Fibroblast of pulmonary artery (primary cell): Measurements from ENCODE around the gene SEC23B.
"Not testable (repeated sequence)": the region's sequence is repeated elsewhere in the genome, so short reads cannot be mapped to it uniquely, and the experiment has no call there.

ENCODE experiments used
- DNase-seq: peaks from one replicate; pipeline ENCODE4 v3.0.0-alpha.2; 2010; ENCODE audit warnings: low read depth
- H3K4me3 ChIP-seq: replicated peaks from 2 replicates; pipeline ENCODE4 v1.5.1; 2011; ENCODE audit warnings: low read depth, mild to moderate bottlenecking, control low read depth, low read length, moderate library complexity
- TF ChIP-seq, protein P1 (sequence below): IDR thresholded peaks from 2 replicates; pipeline ENCODE4 v1.5.1; 2011; ENCODE audit warnings: mild to moderate bottlenecking, control low read depth, low read length, inconsistent platforms; ENCODE audit errors: missing control alignments

Gene SEC23B

DNA sequence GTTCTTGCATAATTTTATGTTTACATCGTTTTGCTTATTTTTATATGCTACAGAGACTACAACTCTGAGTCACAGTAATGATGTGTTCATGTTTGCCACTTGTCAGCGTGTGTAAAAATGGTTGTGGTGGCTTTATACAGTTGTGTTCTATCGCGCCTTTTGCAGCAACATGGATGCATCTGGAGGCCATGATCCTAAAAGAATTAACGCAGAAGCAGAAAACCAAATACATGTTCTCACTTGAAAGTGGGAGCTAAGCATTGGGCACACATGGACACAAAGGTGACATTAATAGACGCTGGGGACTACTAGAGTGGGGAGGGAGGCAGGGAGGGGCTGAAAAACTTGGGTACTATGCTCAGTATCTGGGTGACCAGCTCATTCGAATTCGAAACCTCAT, 996 bp upstream of the SEC23B start:
- DNase-seq: no peak
- peak overlapping the region; percentile 93 for H3K4me3 ChIP-seq
- TF ChIP-seq, protein P1, sequence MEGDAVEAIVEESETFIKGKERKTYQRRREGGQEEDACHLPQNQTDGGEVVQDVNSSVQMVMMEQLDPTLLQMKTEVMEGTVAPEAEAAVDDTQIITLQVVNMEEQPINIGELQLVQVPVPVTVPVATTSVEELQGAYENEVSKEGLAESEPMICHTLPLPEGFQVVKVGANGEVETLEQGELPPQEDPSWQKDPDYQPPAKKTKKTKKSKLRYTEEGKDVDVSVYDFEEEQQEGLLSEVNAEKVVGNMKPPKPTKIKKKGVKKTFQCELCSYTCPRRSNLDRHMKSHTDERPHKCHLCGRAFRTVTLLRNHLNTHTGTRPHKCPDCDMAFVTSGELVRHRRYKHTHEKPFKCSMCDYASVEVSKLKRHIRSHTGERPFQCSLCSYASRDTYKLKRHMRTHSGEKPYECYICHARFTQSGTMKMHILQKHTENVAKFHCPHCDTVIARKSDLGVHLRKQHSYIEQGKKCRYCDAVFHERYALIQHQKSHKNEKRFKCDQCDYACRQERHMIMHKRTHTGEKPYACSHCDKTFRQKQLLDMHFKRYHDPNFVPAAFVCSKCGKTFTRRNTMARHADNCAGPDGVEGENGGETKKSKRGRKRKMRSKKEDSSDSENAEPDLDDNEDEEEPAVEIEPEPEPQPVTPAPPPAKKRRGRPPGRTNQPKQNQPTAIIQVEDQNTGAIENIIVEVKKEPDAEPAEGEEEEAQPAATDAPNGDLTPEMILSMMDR: no peak

DNA sequence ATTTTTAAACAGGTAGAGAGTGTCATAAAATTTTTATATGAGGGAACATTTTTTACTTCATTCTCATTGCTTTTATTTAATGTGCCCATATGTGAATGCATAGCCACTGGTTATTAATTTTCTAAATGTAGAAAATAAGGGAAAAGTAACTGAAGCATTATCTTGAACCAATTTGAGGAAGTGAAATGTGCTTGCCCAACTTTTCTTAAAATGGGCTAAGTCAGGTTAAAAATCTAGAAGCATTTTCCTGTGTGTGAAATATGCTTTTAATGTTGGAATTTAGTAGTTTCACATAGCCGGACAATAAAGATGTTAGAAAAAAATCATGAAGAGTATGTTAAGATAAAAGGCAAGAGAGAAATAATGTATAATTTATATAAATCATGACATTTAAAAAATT, 3.8 kb downstream of the SEC23B start:
- no peak overlapping the region for H3K4me3 ChIP-seq
- TF ChIP-seq, protein P1: no peak
- DNase-seq: no peak

- DNase-seq: no peak
- TF ChIP-seq, protein P1: no peak
- H3K4me3 ChIP-seq: no peak overlapping the region
Measured at GRCh38 chr20:18513208-18513607, 5.5 kb downstream of the SEC23B start.

- DNase-seq: no peak
- no peak overlapping the region for H3K4me3 ChIP-seq
- TF ChIP-seq, protein P1: no peak
Measured at GRCh38 chr20:18514127-18514526, 6.4 kb downstream of the SEC23B start.

DNA sequence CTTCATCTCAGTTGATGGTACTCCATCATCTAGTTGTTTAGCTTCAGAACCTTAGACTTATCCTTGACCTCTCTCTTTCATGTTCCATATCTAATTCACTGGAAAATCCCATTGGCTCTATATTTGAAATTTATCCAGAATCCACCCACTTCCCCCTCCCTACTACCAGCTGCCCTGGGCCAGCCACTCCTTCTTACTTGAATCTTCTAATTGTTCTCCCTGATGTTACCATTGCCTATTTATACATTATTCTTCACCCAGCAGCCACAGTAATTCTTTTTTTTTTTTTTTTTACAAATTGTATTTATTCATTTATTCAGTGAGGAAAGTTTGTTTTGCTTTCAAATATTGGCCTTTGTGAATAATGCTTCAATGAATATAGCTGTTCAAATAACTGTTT, 8.2 kb downstream of the SEC23B start:
- DNase-seq: no peak
- no peak overlapping the region for H3K4me3 ChIP-seq
- TF ChIP-seq, protein P1: no peak

- H3K4me3 ChIP-seq, DNase-seq: not testable (repeated sequence)
Measured at GRCh38 chr20:18522066-18522465, 14.3 kb downstream of the SEC23B start.

GRCh38 chr20:18523066-18523465, 15.3 kb downstream of the SEC23B start:
- TF ChIP-seq, protein P1: no peak

More at GRCh38 chr20:18523066-18523465, 15.3 kb downstream of the SEC23B start:
- H3K4me3 ChIP-seq: no peak overlapping the region
- DNase-seq: no peak
